GM12891 (cell line): ENCODE measurements around the gene CRADD.
"Not testable (repeated sequence)": the region's sequence is repeated elsewhere in the genome, so short reads cannot be mapped to it uniquely, and the experiment has no call there.

Experiments
- DNase-seq: peaks from one replicate; pipeline ENCODE4 v3.0.0; 2011; ENCODE audit warnings: low spot score; ENCODE audit not compliant: insufficient read length
- FAIRE-seq: peaks from 2 replicates; lab custom pipeline; 2011; peaks lifted over from hg19 to GRCh38; lab: Jason Lieb, UNC
- PAX5 ChIP-seq: IDR thresholded peaks from 2 replicates; pipeline ENCODE4 v1.6.1; 2011; ENCODE audit warnings: low read length, moderate library complexity, mild to moderate bottlenecking; ENCODE audit not compliant: insufficient read depth, severe bottlenecking
- POLR2A ChIP-seq: IDR thresholded peaks from 2 replicates; pipeline ENCODE4 v1.6.1; 2011; ENCODE audit warnings: low read depth, low read length, control low read depth
- POLR2AphosphoS5 ChIP-seq: IDR thresholded peaks from 2 replicates; pipeline ENCODE4 v1.6.1; 2011; ENCODE audit warnings: low read depth, low read length, control low read depth
- POU2F2 ChIP-seq: IDR thresholded peaks from 2 replicates; pipeline ENCODE4 v1.6.1; 2011; ENCODE audit warnings: low read depth, mild to moderate bottlenecking, control low read depth, low read length, moderate library complexity
- SPI1 ChIP-seq: IDR thresholded peaks from 2 replicates; pipeline ENCODE4 v1.6.1; 2011; ENCODE audit warnings: low read depth, low read length, control low read depth
- TAF1 ChIP-seq: IDR thresholded peaks from 2 replicates; pipeline ENCODE4 v1.6.1; 2011; ENCODE audit warnings: low read depth, low read length, control low read depth

CRADD gene

DNA sequence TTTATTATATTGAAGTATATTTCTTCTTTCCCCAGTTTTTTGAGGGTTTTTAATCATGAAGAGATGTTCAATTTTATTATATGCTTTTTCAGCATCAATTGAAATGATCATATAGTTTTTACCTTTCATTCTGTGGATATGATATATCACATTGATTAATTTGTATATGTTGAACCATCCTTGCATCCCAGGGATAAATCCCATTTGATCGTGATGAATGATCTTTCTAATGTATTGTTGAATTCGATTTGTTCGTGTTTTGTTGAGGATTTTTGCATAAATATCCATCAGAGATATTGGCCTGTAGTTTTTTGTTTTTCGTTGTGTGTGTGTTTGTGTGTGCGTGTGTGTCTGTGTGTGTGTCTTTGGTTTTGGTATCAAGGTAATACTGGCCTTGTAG lies 196.4 kb downstream of the CRADD start:
- DNase-seq (no peak), FAIRE-seq (no peak)
- no peak for TF ChIP-seq POLR2A
- TF ChIP-seq PAX5 = no peak
- TF ChIP-seq POU2F2 = no peak
- TF ChIP-seq TAF1 = no peak
- TF ChIP-seq POLR2AphosphoS5 = no peak
- TF ChIP-seq SPI1 = no peak

DNA sequence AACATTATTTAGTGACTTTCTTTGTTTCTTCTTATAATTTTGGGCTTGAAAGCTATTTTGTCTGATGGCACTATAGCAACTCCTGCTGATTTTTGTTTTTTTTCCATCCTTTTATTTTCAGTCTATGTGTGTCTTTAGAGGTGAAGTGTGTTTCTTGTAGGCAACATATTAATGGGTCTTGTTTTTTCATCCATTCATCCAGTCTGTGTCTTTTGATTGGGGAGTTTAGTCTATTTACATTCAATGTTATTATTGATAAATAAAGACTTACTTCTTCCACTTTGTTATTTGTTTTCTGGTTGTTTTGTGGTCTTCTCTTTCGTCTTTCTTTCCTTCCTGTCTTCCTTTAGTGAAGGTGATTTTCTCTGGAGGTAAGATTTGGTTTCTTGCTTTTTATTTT lies 198.0 kb downstream of the CRADD start:
- no peak for FAIRE-seq
- TF ChIP-seq PAX5 = no peak
- TF ChIP-seq SPI1 = no peak
- DNase-seq = no peak

DNA sequence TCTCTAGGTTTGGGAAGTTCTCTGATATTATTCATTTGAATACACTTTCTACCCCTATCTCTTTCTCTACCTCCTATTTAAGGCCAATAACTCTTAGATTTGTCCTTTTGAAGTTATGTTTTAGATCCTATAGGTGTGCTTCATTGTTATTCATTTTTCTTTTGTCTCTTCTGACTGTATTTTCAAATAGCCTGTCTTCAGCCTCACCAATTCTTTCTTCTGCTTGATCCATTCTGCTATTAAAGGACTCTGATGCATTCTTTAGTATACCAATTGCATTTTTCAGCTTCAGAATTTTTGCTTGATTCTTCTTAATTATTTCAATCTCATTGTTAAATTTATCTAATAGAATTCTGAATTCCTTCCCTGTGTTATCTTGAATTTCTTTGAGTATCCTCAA lies 199.2 kb downstream of the CRADD start:
- TF ChIP-seq PAX5 (no peak), POLR2A (no peak), POLR2AphosphoS5 (no peak), SPI1 (no peak), POU2F2 (no peak), TAF1 (no peak)
- FAIRE-seq (no peak), DNase-seq (no peak)

DNA sequence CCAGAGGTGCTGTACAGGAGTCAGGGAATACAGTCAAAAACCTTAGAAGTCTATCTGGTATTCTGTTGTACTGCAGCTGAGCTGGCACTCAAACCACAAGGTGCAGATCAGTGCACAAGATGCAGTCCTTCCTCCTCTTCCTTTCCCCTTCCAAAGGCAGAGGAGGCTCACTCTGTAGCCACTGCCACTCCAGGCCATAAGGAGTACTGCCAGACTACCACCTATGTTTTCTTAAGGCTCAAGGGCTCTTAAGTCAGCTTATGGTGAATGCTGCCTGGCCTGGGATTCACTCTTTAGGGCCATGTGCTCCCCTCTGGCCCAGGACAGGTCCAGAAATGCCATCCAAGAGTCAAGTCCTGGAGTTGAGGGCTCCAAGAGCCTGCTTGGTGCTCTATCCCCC lies 200.3 kb downstream of the CRADD start:
- FAIRE-seq (no peak), DNase-seq (no peak)
- TF ChIP-seq POLR2AphosphoS5 = no peak
- TF ChIP-seq TAF1 = no peak
- no peak for TF ChIP-seq POLR2A
- no peak for TF ChIP-seq PAX5
- TF ChIP-seq SPI1 = no peak
- no peak for TF ChIP-seq POU2F2

DNA sequence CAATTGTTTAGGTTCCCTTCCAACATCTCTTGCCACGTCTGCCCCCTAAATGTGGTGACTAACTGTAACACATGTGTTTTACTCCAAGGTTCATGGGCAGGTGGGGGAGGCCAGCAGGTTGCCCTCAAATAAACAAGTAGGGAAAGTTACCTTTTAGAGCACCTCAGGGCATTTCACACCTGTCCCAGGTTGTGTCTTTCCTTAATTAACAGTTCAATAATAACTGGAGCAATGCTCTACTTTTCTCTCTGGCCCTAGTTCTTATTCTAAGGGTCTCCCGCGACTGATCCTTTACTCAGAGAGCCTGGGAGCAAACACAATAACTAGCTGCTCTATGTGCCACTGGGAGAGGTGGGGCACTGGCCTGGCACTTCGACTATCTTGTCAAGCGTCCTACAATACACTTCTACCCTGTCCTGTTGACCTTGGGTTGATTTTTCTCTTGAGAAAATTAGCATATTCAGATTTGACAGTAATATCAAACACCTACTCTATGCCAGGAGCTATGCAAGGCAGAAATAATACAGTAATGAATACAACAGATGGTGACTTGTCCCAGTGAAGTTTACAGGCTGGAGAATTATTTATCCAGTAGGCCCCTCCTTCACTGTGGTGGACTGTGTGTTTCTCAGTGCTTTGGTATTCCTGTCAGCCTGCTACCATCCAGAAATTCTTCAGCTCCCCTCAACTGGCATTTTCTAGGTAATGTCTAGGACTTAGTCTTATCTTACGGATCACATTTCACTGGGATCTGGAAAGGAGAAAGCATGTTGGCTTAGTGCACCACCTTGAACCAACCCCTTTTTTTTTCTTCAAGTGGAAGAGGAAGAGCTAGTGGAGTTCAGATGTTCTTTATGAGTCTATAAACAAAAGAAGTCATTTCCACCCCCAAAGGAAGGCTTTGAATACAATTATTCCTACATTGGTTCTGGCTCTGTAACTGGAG lies 202.6 kb downstream of the CRADD start:
- no peak for DNase-seq
- TF ChIP-seq SPI1 (no peak), POU2F2 (no peak), POLR2A (no peak), TAF1 (no peak), POLR2AphosphoS5 (no peak), PAX5 (no peak)

DNA sequence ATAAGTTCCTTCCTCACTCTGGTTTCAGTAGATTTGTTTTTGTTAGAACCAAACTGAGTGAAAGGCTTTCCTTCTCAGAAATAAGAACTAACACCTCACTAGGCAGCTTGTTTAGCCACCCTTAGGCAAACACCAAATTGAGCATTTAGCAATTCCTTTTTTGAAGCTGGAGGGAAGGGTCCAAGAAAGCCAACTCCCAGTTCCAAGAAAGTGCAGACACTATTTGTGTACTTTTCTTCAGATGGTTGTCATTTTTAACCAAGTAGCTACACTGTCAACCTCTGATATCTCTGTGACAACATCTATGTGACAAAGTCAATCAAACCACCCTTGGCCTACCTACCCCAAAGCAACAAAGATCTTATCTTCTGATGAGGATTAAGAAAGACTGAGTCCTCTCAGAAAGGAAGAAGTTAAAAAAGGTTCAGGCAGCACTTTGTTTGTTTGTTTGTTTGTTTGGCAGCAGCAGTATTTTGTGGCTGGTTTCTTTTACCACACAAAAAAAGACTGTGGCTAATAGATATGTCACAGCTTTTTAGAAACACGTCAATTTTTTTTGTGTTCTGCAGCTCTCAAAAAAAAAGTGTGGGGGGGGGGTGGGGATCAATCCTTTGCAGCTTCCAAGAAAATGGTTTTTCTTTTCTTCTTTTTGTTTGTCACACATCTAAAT lies 203.8 kb downstream of the CRADD start:
- TF ChIP-seq POLR2A = no peak
- TF ChIP-seq PAX5 = no peak
- TF ChIP-seq SPI1 = no peak
- TF ChIP-seq TAF1 = no peak
- TF ChIP-seq POU2F2 = no peak
- no peak for TF ChIP-seq POLR2AphosphoS5
- no peak for FAIRE-seq

More for the DNA sequence above, 202.6 kb downstream of the CRADD start:
- no peak for FAIRE-seq

DNA sequence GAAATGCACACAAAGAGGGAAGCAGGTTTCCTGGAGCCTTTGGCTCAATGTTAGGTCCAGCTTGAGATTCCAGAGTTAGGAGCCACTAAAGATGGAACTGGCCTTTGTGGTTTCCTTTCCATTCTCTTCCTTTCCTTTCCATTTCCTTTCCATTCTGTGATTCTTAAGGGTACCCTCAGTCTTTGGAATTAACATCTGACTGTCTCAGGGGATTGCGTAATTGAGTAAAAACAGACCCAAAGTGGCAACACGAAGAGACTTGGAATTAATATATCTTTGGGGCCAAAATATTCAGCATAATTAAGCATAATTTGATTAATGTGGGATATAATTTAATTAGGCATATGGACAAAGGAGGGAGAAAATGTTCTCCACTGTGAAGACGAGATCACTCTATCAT lies 205.6 kb downstream of the CRADD start:
- TF ChIP-seq TAF1 = no peak
- TF ChIP-seq POLR2AphosphoS5 = no peak
- TF ChIP-seq POLR2A = no peak
- no peak for TF ChIP-seq SPI1
- TF ChIP-seq POU2F2 = no peak
- TF ChIP-seq PAX5 = no peak
- no peak for DNase-seq
- no peak for FAIRE-seq

More for the DNA sequence above, 203.8 kb downstream of the CRADD start:
- no peak for DNase-seq

DNA sequence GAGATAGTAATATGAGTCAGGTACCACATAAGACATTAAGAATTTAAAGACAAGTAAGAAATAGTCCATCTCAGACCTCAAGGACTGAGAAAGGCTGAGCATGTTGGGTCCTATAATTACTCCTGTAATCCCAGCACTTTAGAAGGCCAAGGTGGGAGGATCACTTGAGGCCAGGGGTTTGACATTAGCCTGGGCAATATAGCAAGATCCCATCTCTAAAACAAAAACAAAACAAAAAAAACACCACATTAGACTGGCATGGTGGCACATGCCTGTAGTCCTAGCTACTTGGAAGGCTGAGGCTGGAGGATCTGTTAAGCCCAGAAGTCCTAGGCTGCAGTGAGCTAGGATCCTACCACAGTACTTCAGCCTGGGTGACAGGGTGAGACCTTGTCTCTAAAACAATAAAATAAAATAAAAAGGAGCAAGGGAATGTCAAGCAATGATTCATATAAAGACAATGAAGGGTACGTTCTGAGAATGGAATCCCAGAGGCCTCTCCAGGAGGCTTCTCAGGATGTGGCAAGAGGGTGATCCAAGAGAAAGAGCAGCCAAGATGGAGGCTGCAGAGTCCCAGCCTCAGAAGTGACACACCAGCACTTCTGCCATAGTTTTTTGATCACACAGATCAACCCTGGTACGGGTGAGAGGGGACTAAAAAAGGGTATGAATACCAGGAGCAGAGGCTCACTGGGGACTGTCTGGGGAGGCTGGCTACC lies 206.4 kb downstream of the CRADD start:
- DNase-seq (no peak), FAIRE-seq (no peak)
- no peak for TF ChIP-seq POLR2AphosphoS5
- no peak for TF ChIP-seq POLR2A
- TF ChIP-seq TAF1 = no peak
- no peak for TF ChIP-seq SPI1
- no peak for TF ChIP-seq POU2F2
- TF ChIP-seq PAX5 = no peak

DNA sequence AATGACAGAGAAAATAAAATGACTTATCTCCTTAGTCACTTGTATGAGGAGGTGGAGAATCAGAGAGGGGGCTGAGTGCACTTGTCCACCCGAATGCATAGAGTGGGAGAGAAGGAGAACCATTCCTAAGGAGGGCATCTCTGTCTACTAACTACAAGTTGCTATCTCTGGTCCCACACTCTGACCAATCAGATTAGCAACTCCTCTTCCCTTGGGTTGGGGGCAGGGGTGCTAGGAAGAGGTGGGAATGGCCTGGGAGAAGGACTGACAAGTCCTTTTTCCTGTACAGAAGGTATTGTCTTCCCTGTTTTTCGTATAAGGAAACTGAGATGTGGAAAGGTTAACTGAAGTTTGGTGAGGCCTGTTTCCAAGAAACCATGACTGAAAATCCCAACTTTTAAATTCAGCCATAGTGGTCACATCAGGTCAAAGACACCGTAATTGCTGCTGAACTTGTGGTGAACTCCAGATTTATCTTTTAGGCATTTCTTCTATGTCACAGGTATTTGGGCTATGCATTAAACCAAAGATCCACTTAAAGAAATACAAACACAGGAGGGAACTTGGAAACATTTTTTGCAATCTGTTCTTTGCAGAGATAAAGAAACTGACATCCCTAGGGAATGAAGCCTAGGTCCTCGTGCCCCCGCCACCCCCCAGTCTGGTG lies 207.8 kb downstream of the CRADD start:
- no peak for TF ChIP-seq POU2F2
- TF ChIP-seq POLR2AphosphoS5 = no peak
- no peak for TF ChIP-seq SPI1
- no peak for TF ChIP-seq PAX5
- no peak for TF ChIP-seq TAF1
- no peak for TF ChIP-seq POLR2A
- FAIRE-seq = no peak
- DNase-seq = no peak

DNA sequence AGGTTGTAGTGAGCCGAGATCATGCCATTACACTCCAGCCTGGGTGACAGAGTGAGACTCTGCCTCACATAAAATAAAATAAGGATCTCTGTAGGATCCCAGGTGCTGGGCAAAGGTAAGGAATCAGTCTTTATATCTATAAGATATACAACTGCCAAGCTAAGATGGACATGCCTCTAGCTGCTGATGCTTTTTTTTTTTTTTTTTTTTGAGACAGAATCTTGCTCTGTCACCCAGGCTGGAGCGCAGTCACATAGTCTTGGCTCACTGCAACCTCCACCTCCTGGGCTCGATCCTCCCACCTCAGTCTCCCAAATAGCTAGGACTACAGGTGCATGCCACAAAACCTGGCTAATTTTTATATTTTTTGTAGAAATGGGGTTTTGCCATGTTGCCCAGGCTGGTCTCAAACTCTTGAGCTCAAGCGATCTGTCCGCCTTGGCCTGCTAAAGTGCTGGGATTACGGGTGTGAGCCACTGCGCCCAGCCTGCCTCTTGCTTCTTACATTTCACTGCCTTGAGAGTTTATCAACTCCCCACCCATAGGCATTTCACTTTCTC lies 208.9 kb downstream of the CRADD start:
- not testable (repeated sequence) for FAIRE-seq, DNase-seq
